IPS-11a (cell line): ENCODE data around the gene BCAN.

Experiments
- H3K4me3 ChIP-seq: one replicate; pipeline ENCODE4 v1.5.1; 2013; ENCODE audit warnings: low read depth, low read length, control low read depth

The BCAN gene

GRCh38 chr1:156659988-156660751 lies 18.3 kb downstream of the BCAN start:
- no peak overlapping the region for H3K4me3 ChIP-seq

- H3K4me3 ChIP-seq, result no peak overlapping the region
These were observed 18.8 kb downstream of the BCAN start for GRCh38 chr1:156660752-156661112.

- no peak overlapping the region for H3K4me3 ChIP-seq
These were observed 20.3 kb downstream of the BCAN start for GRCh38 chr1:156662005-156662799.

- no peak overlapping the region for H3K4me3 ChIP-seq
These were observed 20.8 kb downstream of the BCAN start for GRCh38 chr1:156662800-156663055.

- H3K4me3 ChIP-seq, result no peak overlapping the region
These were observed 21.3 kb downstream of the BCAN start for GRCh38 chr1:156663178-156663577.

GRCh38 chr1:156664046-156664766 lies 22.3 kb downstream of the BCAN start:
- H3K4me3 ChIP-seq, result no peak overlapping the region

GRCh38 chr1:156664767-156665411 lies 23.0 kb downstream of the BCAN start:
- no peak overlapping the region for H3K4me3 ChIP-seq

GRCh38 chr1:156665539-156665938 lies 23.6 kb downstream of the BCAN start:
- H3K4me3 ChIP-seq, result no peak overlapping the region

GRCh38 chr1:156666862-156667609 lies 25.1 kb downstream of the BCAN start:
- no peak overlapping the region for H3K4me3 ChIP-seq

- H3K4me3 ChIP-seq, result no peak overlapping the region
These were observed 25.7 kb downstream of the BCAN start for GRCh38 chr1:156667610-156667967.

- no peak overlapping the region for H3K4me3 ChIP-seq
These were observed 26.2 kb downstream of the BCAN start for GRCh38 chr1:156667968-156668709.

GRCh38 chr1:156668801-156669637 lies 27.1 kb downstream of the BCAN start:
- no peak overlapping the region for H3K4me3 ChIP-seq

- H3K4me3 ChIP-seq, result no peak overlapping the region
These were observed 27.9 kb downstream of the BCAN start for GRCh38 chr1:156669794-156670193.

- H3K4me3 ChIP-seq, result no peak overlapping the region
These were observed 28.4 kb downstream of the BCAN start for GRCh38 chr1:156670359-156670758.

- no peak overlapping the region for H3K4me3 ChIP-seq
These were observed 28.9 kb downstream of the BCAN start for GRCh38 chr1:156670791-156671190.

- H3K4me3 ChIP-seq, result no peak overlapping the region
These were observed 29.9 kb downstream of the BCAN start for GRCh38 chr1:156671804-156672203.

GRCh38 chr1:156673387-156674121 lies 31.6 kb downstream of the BCAN start:
- peak overlapping the region; percentile 20 for H3K4me3 ChIP-seq
